HepG2 (cell line): ENCODE measurements around the gene MADCAM1. TPM values are rescaled to one million over a fixed set of nuclear protein-coding genes. Genes with fewer than 3 reads are reported as not detected.

ENCODE experiments used
- ATM ChIP-seq: fragments of 450-650 bp; IDR thresholded peaks from 2 replicates; pipeline ENCODE4 v1.7.1; 2017; ENCODE audit warnings: mild to moderate bottlenecking, borderline replicate concordance
- BHLHE40 ChIP-seq: IDR thresholded peaks from 2 replicates; pipeline ENCODE4 v1.6.1; 2011; ENCODE audit warnings: low read length, improper control_type of control experiment
- EEA1 ChIP-seq: sonication (generic); formaldehyde crosslinking; IDR thresholded peaks from 2 replicates; pipeline ENCODE4 v1.5.1; 2020; ENCODE audit warnings: mild to moderate bottlenecking, missing genetic modification reagents, borderline replicate concordance
- FOXO1 ChIP-seq: sonication (generic); formaldehyde crosslinking; IDR thresholded peaks from 2 replicates; pipeline ENCODE4 v1.4.0; 2020; ENCODE audit warnings: missing genetic modification reagents
- KDM4B ChIP-seq: sonication (generic); formaldehyde crosslinking; IDR thresholded peaks from 2 replicates; pipeline ENCODE4 v1.4.0; 2020; ENCODE audit warnings: missing genetic modification reagents
- KMT2A ChIP-seq: sonication (generic); formaldehyde crosslinking; IDR thresholded peaks from 2 replicates; pipeline ENCODE4 v1.4.0; 2020; ENCODE audit warnings: missing genetic modification reagents
- MXD4 ChIP-seq: IDR thresholded peaks from 2 replicates; pipeline ENCODE4 v1.6.1; 2016; ENCODE audit warnings: mild to moderate bottlenecking, missing biosample characterization, missing genetic modification reagents
- MXI1 ChIP-seq: IDR thresholded peaks from 3 replicates; pipeline ENCODE4 v1.6.1; 2012; ENCODE audit warnings: low read depth, low read length, inconsistent platforms, borderline replicate concordance
- RBAK ChIP-seq: sonication (generic); formaldehyde crosslinking; IDR thresholded peaks from 2 replicates; pipeline ENCODE4 v1.5.1; 2020; ENCODE audit warnings: mild to moderate bottlenecking, missing genetic modification reagents
- SIN3A ChIP-seq: IDR thresholded peaks from 2 replicates; pipeline ENCODE4 v1.6.1; 2011; ENCODE audit warnings: low read depth, mild to moderate bottlenecking, control low read depth, low read length, borderline replicate concordance
- THAP9 ChIP-seq: sonication (generic); formaldehyde crosslinking; IDR thresholded peaks from 2 replicates; pipeline ENCODE4; 2020; ENCODE audit warnings: missing genetic modification reagents, mild to moderate bottlenecking, borderline replicate concordance
- XRCC5 ChIP-seq: fragments of 200-400 bp; formaldehyde crosslinking; optimal IDR thresholded peaks from 2 replicates; pipeline ENCODE3; 2017; ENCODE audit warnings: mild to moderate bottlenecking, low read length
- ZBTB7A ChIP-seq: sonication (generic); formaldehyde crosslinking; IDR thresholded peaks from 2 replicates; pipeline ENCODE4 v1.8.0; 2022; ENCODE audit warnings: mild to moderate bottlenecking, missing genetic modification reagents
- ZMYM4 ChIP-seq: sonication (generic); formaldehyde crosslinking; IDR thresholded peaks from 2 replicates; pipeline ENCODE4 v1.8.1; 2023; ENCODE audit warnings: mild to moderate bottlenecking, missing genetic modification reagents
- ZNF124 ChIP-seq: sonication (generic); formaldehyde crosslinking; IDR thresholded peaks from 2 replicates; pipeline ENCODE4 v1.4.0; 2020; ENCODE audit warnings: missing genetic modification reagents
- ZNF225 ChIP-seq: sonication (generic); formaldehyde crosslinking; IDR thresholded peaks from 2 replicates; pipeline ENCODE4 v1.4.0; 2020; ENCODE audit warnings: mild to moderate bottlenecking, missing genetic modification reagents
- ZNF460 ChIP-seq: sonication (generic); formaldehyde crosslinking; IDR thresholded peaks from 2 replicates; pipeline ENCODE4 v1.5.1; 2020; ENCODE audit warnings: missing genetic modification reagents, mild to moderate bottlenecking, borderline replicate concordance
- ZNF572 ChIP-seq: sonication (generic); formaldehyde crosslinking; IDR thresholded peaks from 2 replicates; pipeline ENCODE4 v1.5.1; 2020; ENCODE audit warnings: mild to moderate bottlenecking, missing genetic modification reagents
- ZSCAN31 ChIP-seq: sonication (generic); formaldehyde crosslinking; IDR thresholded peaks from 2 replicates; pipeline ENCODE4 v1.5.0; 2020; ENCODE audit warnings: low read depth, mild to moderate bottlenecking, missing genetic modification reagents
- polyA plus RNA-seq, 8 experiments: library from polyadenylated mRNA; depleted of rRNA in 3 of 8; stranded (reverse) in 7 of 8; unstranded in 1 of 8; fragments of >200 nt; fragmentation: Illumina TruSeq in 4 of 8; extraction: Trizol in 4 of 8; gene quantifications; 2 replicates each; pipeline versions ENCODE4 v1.2.1 to v1.2.3, GENCODE V29; 2011 to 2016; ENCODE audit warnings: low read depth in 4 of 8, missing spikeins in 1 of 8, mixed read lengths in 1 of 8; ENCODE audit not compliant: insufficient read depth in 1 of 8
- total RNA-seq, 5 experiments: library from RNA; depleted of rRNA; stranded (reverse); fragments of >200 nt; fragmentation: Illumina TruSeq; extraction: Trizol; gene quantifications; 2 replicates each; pipeline ENCODE4 v1.2.3, GENCODE V29; 2016; ENCODE audit warnings: low read depth in 1 of 5
- TF ChIP-seq, protein P1 (sequence below): sonication (generic); formaldehyde crosslinking; IDR thresholded peaks from 2 replicates; pipeline ENCODE4 v1.5.0; 2020; ENCODE audit warnings: mild to moderate bottlenecking, missing genetic modification reagents, borderline replicate concordance
- TF ChIP-seq, protein P2 (sequence below): IDR thresholded peaks from 2 replicates; pipeline ENCODE4 v1.6.1; 2016; ENCODE audit warnings: missing compliant biosample characterization, missing genetic modification reagents, borderline replicate concordance

Gene MADCAM1
- total and polyA plus RNA-seq, 2 of the 13 experiments (the other 11 are each of a cell fraction or from before 2014, with no cell fraction given), result 0.29 to 0.33 TPM

DNA sequence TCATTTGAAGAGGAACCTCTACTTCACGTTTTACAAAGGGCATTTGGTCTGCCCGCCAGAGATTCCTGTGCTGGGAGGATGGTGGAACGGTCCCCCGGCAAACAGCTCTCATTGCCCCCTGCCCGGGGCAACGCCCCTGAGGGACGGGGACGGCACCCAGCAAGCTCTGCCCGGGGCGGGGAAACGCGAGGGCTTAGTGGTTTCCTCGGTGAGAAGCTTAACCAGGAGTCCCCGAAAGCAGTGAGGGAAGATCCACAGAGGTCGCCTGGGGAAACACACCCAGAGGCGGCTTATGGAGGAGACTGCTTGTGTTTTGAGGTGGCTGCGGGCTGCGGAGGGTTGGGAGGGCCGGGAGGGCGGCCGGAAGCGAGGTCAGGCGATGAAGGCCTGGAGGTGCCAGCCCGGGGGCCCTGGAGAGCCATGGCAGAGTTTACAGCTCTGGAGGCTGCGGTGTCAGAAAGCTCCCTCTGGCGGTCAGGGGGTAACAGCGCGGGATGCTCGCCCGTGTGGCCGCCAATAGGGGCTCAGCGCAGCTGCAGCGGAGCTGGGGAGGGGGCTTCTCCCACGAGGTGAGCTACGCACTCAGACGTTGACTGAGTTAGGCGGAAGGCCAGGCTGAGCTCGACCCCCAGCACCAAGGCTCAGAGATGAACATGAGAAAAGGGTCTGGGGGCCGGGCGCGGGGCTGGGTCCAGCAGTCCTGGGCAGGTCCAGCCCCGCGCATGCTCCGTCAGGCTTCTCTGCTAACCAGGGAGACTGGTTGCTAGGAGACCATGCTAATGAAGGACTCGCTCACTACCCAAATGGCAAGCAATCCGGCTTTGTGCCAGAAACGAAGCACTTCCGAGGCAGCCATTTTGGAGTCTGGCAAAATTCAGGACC lies 10.4 kb downstream of the MADCAM1 start (continued):
- TF ChIP-seq, protein P1, sequence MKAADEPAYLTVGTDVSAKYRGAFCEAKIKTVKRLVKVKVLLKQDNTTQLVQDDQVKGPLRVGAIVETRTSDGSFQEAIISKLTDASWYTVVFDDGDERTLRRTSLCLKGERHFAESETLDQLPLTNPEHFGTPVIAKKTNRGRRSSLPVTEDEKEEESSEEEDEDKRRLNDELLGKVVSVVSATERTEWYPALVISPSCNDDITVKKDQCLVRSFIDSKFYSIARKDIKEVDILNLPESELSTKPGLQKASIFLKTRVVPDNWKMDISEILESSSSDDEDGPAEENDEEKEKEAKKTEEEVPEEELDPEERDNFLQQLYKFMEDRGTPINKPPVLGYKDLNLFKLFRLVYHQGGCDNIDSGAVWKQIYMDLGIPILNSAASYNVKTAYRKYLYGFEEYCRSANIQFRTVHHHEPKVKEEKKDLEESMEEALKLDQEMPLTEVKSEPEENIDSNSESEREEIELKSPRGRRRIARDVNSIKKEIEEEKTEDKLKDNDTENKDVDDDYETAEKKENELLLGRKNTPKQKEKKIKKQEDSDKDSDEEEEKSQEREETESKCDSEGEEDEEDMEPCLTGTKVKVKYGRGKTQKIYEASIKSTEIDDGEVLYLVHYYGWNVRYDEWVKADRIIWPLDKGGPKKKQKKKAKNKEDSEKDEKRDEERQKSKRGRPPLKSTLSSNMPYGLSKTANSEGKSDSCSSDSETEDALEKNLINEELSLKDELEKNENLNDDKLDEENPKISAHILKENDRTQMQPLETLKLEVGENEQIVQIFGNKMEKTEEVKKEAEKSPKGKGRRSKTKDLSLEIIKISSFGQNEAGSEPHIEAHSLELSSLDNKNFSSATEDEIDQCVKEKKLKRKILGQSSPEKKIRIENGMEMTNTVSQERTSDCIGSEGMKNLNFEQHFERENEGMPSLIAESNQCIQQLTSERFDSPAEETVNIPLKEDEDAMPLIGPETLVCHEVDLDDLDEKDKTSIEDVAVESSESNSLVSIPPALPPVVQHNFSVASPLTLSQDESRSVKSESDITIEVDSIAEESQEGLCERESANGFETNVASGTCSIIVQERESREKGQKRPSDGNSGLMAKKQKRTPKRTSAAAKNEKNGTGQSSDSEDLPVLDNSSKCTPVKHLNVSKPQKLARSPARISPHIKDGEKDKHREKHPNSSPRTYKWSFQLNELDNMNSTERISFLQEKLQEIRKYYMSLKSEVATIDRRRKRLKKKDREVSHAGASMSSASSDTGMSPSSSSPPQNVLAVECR (CRISPR knock-in tag), result peak; percentile 52; the same call in 1 of the 2 replicates
- TF ChIP-seq RBAK (CRISPR knock-in tag) (no peak), ZNF572 (peak; percentile 44; the same call in 1 of the 2 replicates), ZNF460 (CRISPR knock-in tag) (peak; percentile 66; the same call in 1 of the 2 replicates), ZNF124 (no peak), XRCC5 (peak; percentile 93), ZNF225 (CRISPR knock-in tag) (0 out of 2 replicates have a peak, but pooled peaks have one; percentile 50), MXI1 (peak; percentile 89), THAP9 (no peak), ATM (no peak), ZSCAN31 (CRISPR knock-in tag) (0 out of 2 replicates have a peak, but pooled peaks have one; percentile 48), ZMYM4 (CRISPR knock-in tag) (peak; percentile 67; the same call in 1 of the 2 replicates), KMT2A (CRISPR knock-in tag) (peak; percentile 6; the same call in 1 of the 2 replicates), MXD4 (0 out of 2 replicates have a peak, but pooled peaks have one; percentile 37), BHLHE40 (no peak), FOXO1 (CRISPR knock-in tag) (peak; percentile 65), SIN3A (peak; percentile 46; the same call in 1 of the 2 replicates), EEA1 (0 out of 2 replicates have a peak, but pooled peaks have one; percentile 50), KDM4B (CRISPR knock-in tag) (peak; percentile 49; the same call in 1 of the 2 replicates), ZBTB7A (CRISPR knock-in tag) (peak; percentile 99)
- TF ChIP-seq, protein P2, sequence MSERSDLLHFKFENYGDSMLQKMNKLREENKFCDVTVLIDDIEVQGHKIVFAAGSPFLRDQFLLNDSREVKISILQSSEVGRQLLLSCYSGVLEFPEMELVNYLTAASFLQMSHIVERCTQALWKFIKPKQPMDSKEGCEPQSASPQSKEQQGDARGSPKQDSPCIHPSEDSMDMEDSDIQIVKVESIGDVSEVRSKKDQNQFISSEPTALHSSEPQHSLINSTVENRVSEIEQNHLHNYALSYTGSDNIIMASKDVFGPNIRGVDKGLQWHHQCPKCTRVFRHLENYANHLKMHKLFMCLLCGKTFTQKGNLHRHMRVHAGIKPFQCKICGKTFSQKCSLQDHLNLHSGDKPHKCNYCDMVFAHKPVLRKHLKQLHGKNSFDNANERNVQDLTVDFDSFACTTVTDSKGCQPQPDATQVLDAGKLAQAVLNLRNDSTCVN (CRISPR knock-in tag), result peak; percentile 47; the same call in 1 of the 2 replicates
